Measurements from ENCODE around the gene FNTB.

The FNTB gene

GRCh38 chr14:65072256-65072655 lies 85.6 kb downstream of the FNTB start:
- TF ChIP-seq ZFX (IDR thresholded peaks at IDR 0.05) (no peak), CTCF (conservative IDR thresholded peaks at IDR 0.05) (no peak)

GRCh38 chr14:65072937-65073336 lies 86.2 kb downstream of the FNTB start:
- H3K27ac ChIP-seq = no peak overlapping the region; the same call in 1 of the 2 replicates
- TF ChIP-seq ZFX (IDR thresholded peaks at IDR 0.05) (no peak), CTCF (conservative IDR thresholded peaks at IDR 0.05) (no peak)

More at GRCh38 chr14:65072256-65072655, 85.6 kb downstream of the FNTB start:
- H3K27ac ChIP-seq = no peak overlapping the region

- no peak for TF ChIP-seq ZFX (IDR thresholded peaks at IDR 0.05)
- TF ChIP-seq CTCF (conservative IDR thresholded peaks at IDR 0.05) = no peak
- peak overlapping the region; percentile 68 for H3K27ac ChIP-seq
Measured at GRCh38 chr14:65073605-65074201, 87.0 kb downstream of the FNTB start.

- H3K27ac ChIP-seq = peak overlapping the region; percentile 68
- TF ChIP-seq CTCF (conservative IDR thresholded peaks at IDR 0.05) (no peak), ZFX (IDR thresholded peaks at IDR 0.05) (no peak)
Measured at GRCh38 chr14:65074449-65075150, 87.9 kb downstream of the FNTB start.

- H3K27ac ChIP-seq = peak overlapping the region; percentile 68
- no peak for TF ChIP-seq CTCF (conservative IDR thresholded peaks at IDR 0.05)
- no peak for TF ChIP-seq ZFX (IDR thresholded peaks at IDR 0.05)
Measured at GRCh38 chr14:65075628-65076325, 89.1 kb downstream of the FNTB start.

GRCh38 chr14:65077318-65077717 lies 90.6 kb downstream of the FNTB start:
- H3K27ac ChIP-seq = no peak overlapping the region
- TF ChIP-seq CTCF (conservative IDR thresholded peaks at IDR 0.05) (no peak), ZFX (IDR thresholded peaks at IDR 0.05) (no peak)

GRCh38 chr14:65079201-65079600 lies 92.5 kb downstream of the FNTB start:
- H3K27ac ChIP-seq = peak overlapping the region; percentile 72
- TF ChIP-seq CTCF (conservative IDR thresholded peaks at IDR 0.05) (no peak), ZFX (IDR thresholded peaks at IDR 0.05) (no peak)
